ENCODE data around the gene PRF1. TPM values are rescaled to one million over a fixed set of nuclear protein-coding genes. Genes with fewer than 3 reads are reported as not detected.
A peak's percentile ranks its signal among the peaks of the same experiment; 100 is the strongest.

The PRF1 gene
- total RNA-seq (10 to 100 TPM; 14.0 to 15.0 TPM), polyA plus RNA-seq (ENCODE audit: insufficient read length in 6 of 6) (1 to 10 TPM; 2.6 to 5.7 (median 3.3) TPM)
- long read RNA-seq, donor 1, partial matches to known transcripts = 5 of 6 reads
- long read RNA-seq, donor 1, other reads (novel, unspliced or antisense) = 0 of 6 reads
- long read RNA-seq, donor 2, partial matches to known transcripts = 6 of 7 reads
- long read RNA-seq, donor 2, other reads (novel, unspliced or antisense) = 0 of 7 reads
- long read RNA-seq, donor 3, partial matches to known transcripts = 0 of 1 reads
- long read RNA-seq, donor 3, other reads (novel, unspliced or antisense) = 0 of 1 reads
- long read RNA-seq, donor 4, transcript PRF1-201 (3 exons, 2,492 nt) = major isoform, 7 of 9 reads
- long read RNA-seq, donor 4, partial matches to known transcripts = 2 of 9 reads
- long read RNA-seq, donor 4, other reads (novel, unspliced or antisense) = 0 of 9 reads
- long read RNA-seq, donor 5, partial matches to known transcripts = 0 of 2 reads
- long read RNA-seq, donor 5, other reads (novel, unspliced or antisense) = 0 of 2 reads
- long read RNA-seq, donor 6, partial matches to known transcripts = 0 of 1 reads
- long read RNA-seq, donor 6, other reads (novel, unspliced or antisense) = 0 of 1 reads
- long read RNA-seq, donor 7 = 0 reads
- long read RNA-seq, donor 8 = 0 reads
- long read RNA-seq, donor 9 = 0 reads
- long read RNA-seq, donor 10, transcript PRF1-201 (3 exons, 2,492 nt) = major isoform, 8 of 10 reads
- long read RNA-seq, donor 10, partial matches to known transcripts = 1 of 10 reads
- long read RNA-seq, donor 10, other reads (novel, unspliced or antisense) = 0 of 10 reads
- long read RNA-seq, donor 11 = 0 reads
- long read RNA-seq, donor 12, partial matches to known transcripts = 0 of 1 reads
- long read RNA-seq, donor 12, other reads (novel, unspliced or antisense) = 0 of 1 reads

DNA sequence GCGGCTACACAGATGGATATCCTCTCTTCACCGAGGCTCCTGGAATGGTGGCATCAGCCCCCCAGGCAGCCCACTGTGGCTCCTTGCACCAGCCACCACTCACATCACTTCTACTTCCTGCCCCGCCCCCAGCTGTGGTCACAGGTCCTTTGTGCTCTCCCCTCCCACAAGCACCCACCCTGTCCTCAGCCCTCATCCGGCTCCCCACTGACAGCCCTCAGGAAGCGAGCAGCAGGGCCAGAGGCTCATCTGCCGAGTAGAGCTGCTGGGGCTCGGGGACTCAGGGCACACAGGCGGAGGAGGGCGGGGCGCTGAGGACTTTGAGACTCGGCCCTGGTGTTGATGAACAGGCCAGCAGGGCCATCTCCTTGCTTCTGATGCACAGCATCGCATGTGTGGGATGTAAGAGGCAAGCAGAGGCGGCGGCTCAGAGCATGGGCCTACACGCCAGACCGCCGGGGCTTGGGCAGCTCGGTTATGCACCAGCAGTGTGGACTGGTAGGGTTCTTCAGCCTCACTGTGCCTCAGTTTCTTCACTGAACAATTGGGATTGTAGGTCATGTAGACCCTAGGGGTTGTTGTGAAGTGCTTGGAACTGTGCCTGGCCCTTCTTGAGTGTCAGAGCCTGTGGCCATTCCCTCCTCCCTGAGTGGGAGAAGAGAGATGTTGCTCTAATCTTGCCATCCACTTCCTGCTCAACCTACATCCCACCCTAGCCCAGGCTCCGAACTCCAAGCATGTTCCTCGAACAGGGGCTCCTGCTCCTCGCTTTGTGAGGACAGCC, at the start of gene PRF1:
Gene PRF1, minus strand, starts transcription at position 77 of the 784 bp plus-strand sequence. CDS start 1,839 bp downstream, outside the sequence.
- ATAC-seq (no peak), DNase-seq (no peak)
- H3K4me1 ChIP-seq = no peaks in the 10 kb centered on the region
- H3K9me3 ChIP-seq = no peaks in the 10 kb centered on the region
- no peaks in the 10 kb centered on the region for H3K36me3 ChIP-seq
- H3K27ac ChIP-seq = no peak within 1 kb of the TSS
- H3K4me3 ChIP-seq = peak within 1 kb of the TSS in 1 of 2 donors; percentile 30
- TF ChIP-seq, protein P1, sequence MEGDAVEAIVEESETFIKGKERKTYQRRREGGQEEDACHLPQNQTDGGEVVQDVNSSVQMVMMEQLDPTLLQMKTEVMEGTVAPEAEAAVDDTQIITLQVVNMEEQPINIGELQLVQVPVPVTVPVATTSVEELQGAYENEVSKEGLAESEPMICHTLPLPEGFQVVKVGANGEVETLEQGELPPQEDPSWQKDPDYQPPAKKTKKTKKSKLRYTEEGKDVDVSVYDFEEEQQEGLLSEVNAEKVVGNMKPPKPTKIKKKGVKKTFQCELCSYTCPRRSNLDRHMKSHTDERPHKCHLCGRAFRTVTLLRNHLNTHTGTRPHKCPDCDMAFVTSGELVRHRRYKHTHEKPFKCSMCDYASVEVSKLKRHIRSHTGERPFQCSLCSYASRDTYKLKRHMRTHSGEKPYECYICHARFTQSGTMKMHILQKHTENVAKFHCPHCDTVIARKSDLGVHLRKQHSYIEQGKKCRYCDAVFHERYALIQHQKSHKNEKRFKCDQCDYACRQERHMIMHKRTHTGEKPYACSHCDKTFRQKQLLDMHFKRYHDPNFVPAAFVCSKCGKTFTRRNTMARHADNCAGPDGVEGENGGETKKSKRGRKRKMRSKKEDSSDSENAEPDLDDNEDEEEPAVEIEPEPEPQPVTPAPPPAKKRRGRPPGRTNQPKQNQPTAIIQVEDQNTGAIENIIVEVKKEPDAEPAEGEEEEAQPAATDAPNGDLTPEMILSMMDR (IDR thresholded peaks at IDR 0.05) = no peak
- H3K27me3 ChIP-seq = no peaks in the 10 kb centered on the region
- intact Hi-C loops (cut with DNase I) = no loop called here

GRCh38 chr10:70651661-70652060, 49.1 kb upstream of the PRF1 start:
- H3K36me3 ChIP-seq = no peaks in the 10 kb centered on the region
- H3K27me3 ChIP-seq = no peaks in the 10 kb centered on the region
- TF ChIP-seq, protein P1 (IDR thresholded peaks at IDR 0.05) = no peak
- peaks cover 0 to 3% of the 10 kb centered on the region in 2 donors for H3K4me1 ChIP-seq
- peaks cover 0 to 20% of the 10 kb centered on the region in 2 donors for H3K9me3 ChIP-seq
- DNase-seq = no peak
- no peak overlapping the region for H3K27ac ChIP-seq
- H3K4me3 ChIP-seq = no peak overlapping the region
- no peak for ATAC-seq
- intact Hi-C loops (cut with DNase I) = no loop called here

GRCh38 chr10:70650718-70651117, 48.2 kb upstream of the PRF1 start:
- Histone ChIP-seq H3K4me1 (peaks cover 0 to 3% of the 10 kb centered on the region in 2 donors), H3K9me3 (peaks cover 0 to 20% of the 10 kb centered on the region in 2 donors), H3K27me3 (no peaks in the 10 kb centered on the region), H3K27ac (no peak overlapping the region), H3K36me3 (no peaks in the 10 kb centered on the region), H3K4me3 (no peak overlapping the region)
- intact Hi-C loops (cut with DNase I) = no loop called here
- no peak for DNase-seq
- TF ChIP-seq, protein P1 (IDR thresholded peaks at IDR 0.05) = no peak
- no peak for ATAC-seq

DNA sequence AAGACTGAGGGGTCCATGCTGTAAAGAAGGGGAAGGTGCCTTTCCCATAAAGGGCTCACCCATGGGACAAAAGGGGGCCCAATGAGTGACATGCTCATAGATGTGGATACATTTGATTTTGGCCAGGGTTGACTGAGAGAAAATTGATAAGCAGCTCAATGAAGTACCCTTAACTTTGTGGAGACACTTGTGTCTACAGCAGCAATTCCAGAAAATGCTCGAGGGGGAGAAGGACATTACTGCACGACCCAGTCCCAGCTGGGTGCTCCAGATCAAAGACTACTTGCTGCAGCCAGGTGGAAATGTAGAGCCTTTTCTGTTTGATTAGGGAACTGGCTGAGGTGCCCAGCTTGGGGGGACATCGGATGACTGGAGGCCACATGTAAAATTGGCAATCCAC, 47.6 kb upstream of the PRF1 start:
- TF ChIP-seq, protein P1 (IDR thresholded peaks at IDR 0.05) = no peak
- Histone ChIP-seq H3K4me1 (peaks cover 0 to 3% of the 10 kb centered on the region in 2 donors), H3K27me3 (no peaks in the 10 kb centered on the region), H3K36me3 (no peaks in the 10 kb centered on the region), H3K9me3 (peaks cover 0 to 20% of the 10 kb centered on the region in 2 donors), H3K4me3 (no peak overlapping the region), H3K27ac (no peak overlapping the region)
- DNase-seq = no peak
- ATAC-seq = no peak
- intact Hi-C loops (cut with DNase I) = no loop called here

Measured in left lung (tissue), 14 donors.